Left lobe of liver (tissue), 1 donor: Measurements from ENCODE around the gene GPI. TPM values are rescaled to one million over a fixed set of nuclear protein-coding genes. Genes with fewer than 3 reads are reported as not detected.

ENCODE experiments used
- total RNA-seq: library from RNA; stranded (reverse); gene quantifications from one replicate; pipeline ENCODE4 v1.2.1, GENCODE V29; 2021
- donor health status: DM: no; HTN: yes; CAD: no.

Gene GPI
- total RNA-seq, 1 donor from 2014 or later: 194 TPM

Other genes starting within 250 kb of the GPI start
- 34.1 TPM for gene LSM14A, start 192.7 kb upstream of the GPI start, total RNA-seq
- gene GARRE1, start 110.6 kb upstream of the GPI start, total RNA-seq: 9.2 TPM
- gene PDCD2L, start 39.2 kb downstream of the GPI start, total RNA-seq: 3.3 TPM
- gene UBA2, start 63.2 kb downstream of the GPI start, total RNA-seq: 18.1 TPM
- gene WTIP, start 116.6 kb downstream of the GPI start, total RNA-seq: 1.4 TPM